Measurements from ENCODE around the gene TTLL8.
A peak's percentile ranks its signal among the peaks of the same experiment; 100 is the strongest.

The TTLL8 gene

DNA sequence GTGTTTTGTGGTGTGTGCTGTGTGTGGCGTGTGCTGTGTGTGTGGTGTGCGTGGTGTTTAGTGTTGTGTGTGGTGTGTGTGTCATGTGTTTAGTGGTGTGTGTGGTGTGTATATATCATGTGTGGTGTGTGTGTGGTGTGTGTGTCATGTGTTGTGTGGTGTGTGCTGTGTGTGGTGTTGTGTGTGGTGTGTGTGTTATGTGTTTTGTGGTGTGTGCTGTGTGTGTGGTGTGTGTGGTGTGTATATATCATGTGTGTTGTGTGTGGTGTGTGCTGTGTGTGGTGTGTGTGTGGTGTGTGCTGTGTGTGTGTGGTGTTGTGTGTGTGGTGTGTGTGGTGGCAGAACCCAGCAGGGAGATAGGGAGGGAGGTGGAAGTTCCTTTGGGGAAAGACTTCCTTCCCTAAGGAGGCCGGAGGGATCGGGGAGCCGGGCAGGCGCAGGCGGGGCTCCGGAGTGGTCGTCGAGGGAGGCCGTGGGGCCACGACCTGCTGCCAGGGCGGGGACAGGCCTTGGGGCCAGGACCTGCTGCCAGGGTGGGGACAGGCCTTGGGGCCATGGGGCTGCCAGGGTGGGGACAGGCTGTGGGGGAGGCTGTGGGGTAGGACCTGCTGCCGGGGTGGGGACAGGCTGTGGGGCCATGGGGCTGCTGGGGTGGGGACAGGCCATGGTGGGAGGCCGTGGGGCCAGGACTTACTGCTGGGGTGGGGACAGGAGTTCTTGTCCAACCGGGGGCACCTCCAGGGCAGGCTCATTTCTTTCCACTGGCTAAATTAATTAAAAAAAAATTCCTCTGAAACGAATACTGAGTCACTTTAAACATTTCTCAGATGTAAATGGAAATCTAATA, 82.3 kb downstream of the TTLL8 start:
- peak; percentile 50 for DNase-seq (ENCODE audit: low spot score)
- TF ChIP-seq, protein P1, sequence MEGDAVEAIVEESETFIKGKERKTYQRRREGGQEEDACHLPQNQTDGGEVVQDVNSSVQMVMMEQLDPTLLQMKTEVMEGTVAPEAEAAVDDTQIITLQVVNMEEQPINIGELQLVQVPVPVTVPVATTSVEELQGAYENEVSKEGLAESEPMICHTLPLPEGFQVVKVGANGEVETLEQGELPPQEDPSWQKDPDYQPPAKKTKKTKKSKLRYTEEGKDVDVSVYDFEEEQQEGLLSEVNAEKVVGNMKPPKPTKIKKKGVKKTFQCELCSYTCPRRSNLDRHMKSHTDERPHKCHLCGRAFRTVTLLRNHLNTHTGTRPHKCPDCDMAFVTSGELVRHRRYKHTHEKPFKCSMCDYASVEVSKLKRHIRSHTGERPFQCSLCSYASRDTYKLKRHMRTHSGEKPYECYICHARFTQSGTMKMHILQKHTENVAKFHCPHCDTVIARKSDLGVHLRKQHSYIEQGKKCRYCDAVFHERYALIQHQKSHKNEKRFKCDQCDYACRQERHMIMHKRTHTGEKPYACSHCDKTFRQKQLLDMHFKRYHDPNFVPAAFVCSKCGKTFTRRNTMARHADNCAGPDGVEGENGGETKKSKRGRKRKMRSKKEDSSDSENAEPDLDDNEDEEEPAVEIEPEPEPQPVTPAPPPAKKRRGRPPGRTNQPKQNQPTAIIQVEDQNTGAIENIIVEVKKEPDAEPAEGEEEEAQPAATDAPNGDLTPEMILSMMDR (IDR thresholded peaks at IDR 0.05; ENCODE audit: extremely low read depth, insufficient read depth, missing control alignments) = no peak
- in situ Hi-C loops (cut with MboI; ENCODE audit: low pct_unique_long_range_greater_than_20kb, low sequenced_read_pairs, unreplicated experiment) = no loop called here

DNA sequence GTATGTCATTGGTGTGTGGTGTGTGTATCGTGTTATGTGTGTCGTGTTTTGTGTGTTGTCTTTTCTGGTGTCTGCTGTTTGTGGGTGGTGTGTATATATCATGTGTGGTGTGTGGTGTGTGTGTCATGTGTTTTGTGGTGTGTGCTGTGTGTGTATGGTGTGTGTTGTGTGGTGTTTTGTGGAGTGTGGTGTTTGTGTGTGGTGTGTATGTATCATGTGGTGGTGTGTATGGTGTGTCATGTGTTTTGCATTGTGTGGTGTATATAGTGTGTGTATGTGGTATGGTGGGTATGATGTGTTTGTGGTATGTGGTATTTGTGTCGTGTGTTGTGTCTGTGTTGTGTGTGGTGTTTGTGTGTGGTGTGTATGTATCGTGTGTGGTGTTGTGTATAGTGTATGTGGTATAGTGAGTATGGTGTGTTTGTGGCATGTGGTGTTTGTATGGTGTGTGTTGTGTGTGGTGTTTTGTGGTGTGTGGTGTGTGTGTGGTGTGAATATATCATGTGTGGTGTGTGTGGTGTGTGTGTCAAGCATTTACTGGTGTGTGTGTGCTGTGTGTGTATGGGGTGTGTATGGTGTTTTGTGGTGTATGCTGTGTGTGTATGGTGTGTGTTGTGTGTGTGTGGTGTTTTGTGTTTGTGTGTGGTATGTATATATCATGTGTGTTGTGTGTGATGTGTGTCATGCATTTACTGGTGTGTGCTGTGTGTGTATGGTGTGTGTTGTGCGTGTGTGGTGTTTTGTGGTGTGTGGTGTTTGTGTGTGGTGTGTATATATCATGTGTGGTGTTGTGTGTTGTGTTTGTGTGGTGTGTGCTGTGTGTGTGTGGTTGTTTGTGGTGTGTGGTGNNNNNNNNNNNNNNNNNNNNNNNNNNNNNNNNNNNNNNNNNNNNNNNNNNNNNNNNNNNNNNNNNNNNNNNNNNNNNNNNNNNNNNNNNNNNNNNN, 84.8 kb downstream of the TTLL8 start:
- in situ Hi-C loops (cut with MboI; ENCODE audit: low pct_unique_long_range_greater_than_20kb, low sequenced_read_pairs, unreplicated experiment) = no loop called here
- TF ChIP-seq, protein P1 (IDR thresholded peaks at IDR 0.05; ENCODE audit: extremely low read depth, insufficient read depth, missing control alignments) = no peak
- DNase-seq (ENCODE audit: low spot score) = no peak

DNA sequence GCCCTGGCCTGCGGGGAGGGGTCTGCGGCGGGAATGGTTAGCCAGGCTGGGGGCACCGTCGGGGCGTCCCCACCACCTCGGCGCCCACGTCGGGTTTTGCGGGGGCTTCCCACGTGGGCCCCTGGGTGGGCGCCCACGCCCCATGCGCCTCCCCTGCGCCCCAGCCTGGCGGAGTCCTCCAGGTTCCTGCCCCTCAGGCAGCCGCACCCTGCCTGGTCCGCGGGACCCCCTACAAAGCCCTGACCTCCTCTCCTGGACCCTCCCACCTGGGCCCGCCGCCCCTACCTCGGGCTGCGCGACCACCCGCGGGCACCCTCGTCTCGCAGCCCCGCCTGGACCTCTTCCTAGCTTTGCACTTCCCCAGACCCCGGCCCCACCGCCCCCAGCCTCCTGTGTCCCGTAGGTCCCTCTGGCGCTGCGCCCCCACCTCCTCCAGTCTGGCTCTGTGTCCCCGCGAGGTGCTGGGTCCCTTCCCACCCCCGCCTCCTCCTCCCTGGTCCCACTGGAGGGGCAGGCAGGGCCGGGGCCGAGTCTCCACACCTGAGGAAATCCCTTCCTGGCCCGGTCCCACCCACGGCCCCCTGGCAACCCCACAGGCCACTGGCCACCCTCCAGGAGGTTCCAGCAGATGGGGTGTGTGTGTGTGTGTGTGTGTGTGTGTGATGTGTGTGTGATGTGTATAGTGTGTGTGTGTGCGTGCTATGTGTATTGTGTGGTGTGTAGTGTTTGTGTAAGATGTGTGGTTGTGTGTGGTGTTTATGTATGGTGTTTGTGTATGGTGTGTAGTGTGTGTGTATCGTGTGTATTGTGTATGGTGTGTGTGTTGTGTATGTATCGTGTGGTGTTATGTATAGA, 85.7 kb downstream of the TTLL8 start:
- TF ChIP-seq, protein P1 (IDR thresholded peaks at IDR 0.05; ENCODE audit: extremely low read depth, insufficient read depth, missing control alignments) = no peak
- no peak for DNase-seq (ENCODE audit: low spot score)

DNA sequence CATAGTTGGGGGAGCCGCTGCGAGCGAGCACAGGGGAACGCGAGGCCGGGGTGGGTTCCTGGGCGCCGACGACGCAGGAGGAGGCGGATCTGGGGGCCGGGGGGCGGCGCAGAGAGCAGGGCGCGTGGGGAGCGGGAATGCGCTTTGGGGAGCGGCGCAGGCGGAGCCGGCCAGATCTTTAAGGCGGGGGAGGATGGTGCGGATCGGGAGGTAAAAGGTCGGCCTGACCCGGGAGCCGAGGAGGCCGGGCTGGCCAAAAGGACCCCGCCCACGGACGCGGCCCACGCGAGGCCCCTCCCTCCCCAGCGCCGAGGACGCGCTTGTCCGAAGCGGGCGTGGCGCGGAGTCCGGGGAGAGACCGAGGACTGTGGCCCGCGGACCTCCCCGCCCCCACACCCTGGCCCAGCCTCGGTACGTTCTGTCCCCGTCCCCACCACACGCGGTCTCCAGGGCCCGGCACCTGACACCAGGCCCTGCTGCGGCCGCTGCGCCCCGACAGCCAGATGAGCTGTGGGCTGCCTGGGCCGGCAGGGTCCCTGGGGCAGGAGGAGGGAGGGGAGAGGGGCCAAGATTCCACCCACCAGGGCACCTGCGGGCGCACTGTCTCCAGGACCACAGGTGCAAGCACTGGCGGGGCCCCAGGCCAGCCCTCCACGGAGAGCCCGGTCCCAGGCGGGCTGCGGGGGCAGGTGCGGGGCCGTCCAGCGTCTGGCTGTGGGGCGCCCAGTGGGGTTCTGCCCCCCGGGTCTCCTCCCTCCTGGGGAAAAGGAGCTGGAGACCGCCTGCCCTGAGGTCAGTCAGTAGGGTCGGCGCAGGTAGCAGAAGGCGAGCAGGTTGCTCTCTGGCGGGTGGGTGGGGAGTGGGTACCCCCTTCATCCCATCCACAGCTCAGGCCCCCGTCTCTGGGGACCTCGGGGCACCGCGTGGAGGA, 86.6 kb downstream of the TTLL8 start:
- in situ Hi-C loops (cut with MboI; ENCODE audit: low pct_unique_long_range_greater_than_20kb, low sequenced_read_pairs, unreplicated experiment) = no loop called here
- no peak for DNase-seq (ENCODE audit: low spot score)
- TF ChIP-seq, protein P1 (IDR thresholded peaks at IDR 0.05; ENCODE audit: extremely low read depth, insufficient read depth, missing control alignments) = no peak

More for the DNA sequence above, 85.7 kb downstream of the TTLL8 start:
- in situ Hi-C loops (cut with MboI; ENCODE audit: low pct_unique_long_range_greater_than_20kb, low sequenced_read_pairs, unreplicated experiment) = no loop called here

DNA sequence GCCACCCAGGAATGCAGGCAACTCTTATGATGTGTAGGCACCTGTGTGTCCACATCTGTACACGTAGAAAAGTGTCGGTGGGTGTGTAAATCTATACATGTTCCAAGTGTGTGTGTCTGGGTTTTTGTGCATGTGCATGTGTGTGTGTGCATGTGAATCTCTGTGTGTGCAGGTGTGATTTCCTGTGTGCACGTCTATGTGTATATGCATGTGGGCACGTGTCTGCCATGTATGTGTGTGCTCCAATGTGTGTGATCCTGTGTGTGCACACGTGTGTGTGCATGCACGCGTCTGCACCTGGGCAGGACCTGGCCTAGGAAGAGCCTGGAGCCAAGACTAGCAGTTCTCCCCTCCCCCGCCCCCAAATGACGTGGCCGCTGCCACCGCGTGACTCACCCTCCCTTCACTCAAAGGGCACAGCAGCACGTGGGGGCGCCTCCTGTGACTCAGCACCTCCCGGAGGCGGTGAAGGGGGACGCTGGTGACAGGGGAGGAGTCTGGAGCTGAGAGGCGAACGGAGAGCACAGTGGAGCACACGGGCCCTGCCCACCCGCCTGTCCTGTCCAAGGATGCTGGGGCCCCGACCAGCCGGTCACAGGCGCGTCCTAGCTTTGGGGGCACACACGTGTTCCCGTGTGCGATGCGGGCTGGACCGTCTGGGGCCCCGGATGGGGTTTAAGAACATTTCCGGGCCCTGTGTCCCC, 87.4 kb downstream of the TTLL8 start:
- TF ChIP-seq, protein P1 (IDR thresholded peaks at IDR 0.05; ENCODE audit: extremely low read depth, insufficient read depth, missing control alignments) = peak; percentile 7
- peak; percentile 90 for DNase-seq (ENCODE audit: low spot score)
- in situ Hi-C loops (cut with MboI; ENCODE audit: low pct_unique_long_range_greater_than_20kb, low sequenced_read_pairs, unreplicated experiment) = no loop called here
